ENCODE measurements around the gene IFT25. TPM values are rescaled to one million over a fixed set of nuclear protein-coding genes. Genes with fewer than 3 reads are reported as not detected.
A peak's percentile ranks its signal among the peaks of the same experiment; 100 is the strongest.

The IFT25 gene
- total RNA-seq, 1 donor from 2014 or later: 19.2 TPM

DNA sequence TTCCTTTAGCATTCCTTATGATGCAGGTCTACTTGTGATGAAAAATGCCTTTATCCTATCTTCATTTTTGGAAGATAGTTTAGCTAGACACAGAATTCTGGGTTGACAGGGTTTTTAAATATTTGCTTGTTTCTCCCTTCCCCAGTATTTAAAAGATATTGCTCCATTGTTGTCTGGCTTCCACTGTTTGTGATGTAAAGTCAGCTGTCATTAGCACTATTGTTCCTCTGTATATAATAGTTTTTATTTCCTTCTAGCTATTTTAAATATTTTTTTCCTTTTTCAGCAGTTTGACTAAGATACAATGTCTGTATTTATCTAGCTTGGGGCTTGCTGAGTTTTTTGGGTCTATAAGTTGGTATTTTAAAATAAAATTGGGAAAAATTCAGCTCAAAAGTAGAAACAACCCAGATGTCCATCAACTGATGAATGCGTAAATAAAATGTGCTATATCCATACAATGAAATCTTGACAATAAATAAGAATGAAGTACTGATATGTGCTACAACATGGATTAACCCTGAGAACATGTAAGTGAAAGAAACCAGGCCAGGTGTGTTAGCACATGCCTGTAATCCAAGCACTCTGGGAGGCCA is 11.2 kb downstream of the IFT25 start:
- FAIRE-seq: no peak
- DNase-seq (ENCODE audit: low spot score in 2 of 2): no peak

DNA sequence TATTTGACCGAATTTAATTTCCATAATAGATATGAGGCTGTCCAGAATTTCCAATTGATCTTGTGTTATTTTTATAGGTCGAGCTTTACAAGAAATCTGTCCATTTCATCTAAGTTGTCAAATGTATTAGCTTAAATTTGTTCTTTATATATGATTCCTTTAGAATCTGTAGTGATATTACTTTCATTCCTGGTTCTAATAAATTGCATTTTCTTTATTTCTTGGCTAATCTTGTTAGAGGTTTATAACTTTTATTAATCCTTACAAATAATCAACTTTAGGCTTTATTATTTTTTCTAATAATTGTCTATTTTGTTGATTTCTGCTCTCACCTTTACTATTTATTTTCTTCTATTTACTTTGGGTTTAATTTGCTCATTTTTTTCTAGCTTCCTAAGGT is 14.0 kb downstream of the IFT25 start:
- DNase-seq (ENCODE audit: low spot score in 2 of 2) (no peak), FAIRE-seq (peak; percentile 51)

DNA sequence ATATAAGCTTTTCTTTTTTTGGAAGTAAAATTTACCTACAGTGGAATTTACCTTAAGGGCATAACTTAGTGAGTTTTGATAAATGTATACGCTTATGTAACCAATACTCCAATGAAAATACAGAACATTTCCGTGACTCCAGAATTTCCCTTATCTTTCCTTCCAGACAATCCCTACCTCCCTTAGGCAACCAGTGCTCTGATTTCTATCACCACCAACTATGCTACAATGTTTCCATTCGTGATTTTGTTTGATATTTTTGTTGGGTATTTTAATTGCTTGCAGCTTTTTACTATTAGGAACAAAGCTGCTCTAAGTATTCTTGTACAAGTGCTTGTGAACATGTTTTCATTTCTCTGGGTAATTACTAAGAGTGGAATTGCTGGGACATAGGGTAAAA is 14.6 kb downstream of the IFT25 start:
- FAIRE-seq: no peak
- DNase-seq (ENCODE audit: low spot score in 2 of 2): no peak

DNA sequence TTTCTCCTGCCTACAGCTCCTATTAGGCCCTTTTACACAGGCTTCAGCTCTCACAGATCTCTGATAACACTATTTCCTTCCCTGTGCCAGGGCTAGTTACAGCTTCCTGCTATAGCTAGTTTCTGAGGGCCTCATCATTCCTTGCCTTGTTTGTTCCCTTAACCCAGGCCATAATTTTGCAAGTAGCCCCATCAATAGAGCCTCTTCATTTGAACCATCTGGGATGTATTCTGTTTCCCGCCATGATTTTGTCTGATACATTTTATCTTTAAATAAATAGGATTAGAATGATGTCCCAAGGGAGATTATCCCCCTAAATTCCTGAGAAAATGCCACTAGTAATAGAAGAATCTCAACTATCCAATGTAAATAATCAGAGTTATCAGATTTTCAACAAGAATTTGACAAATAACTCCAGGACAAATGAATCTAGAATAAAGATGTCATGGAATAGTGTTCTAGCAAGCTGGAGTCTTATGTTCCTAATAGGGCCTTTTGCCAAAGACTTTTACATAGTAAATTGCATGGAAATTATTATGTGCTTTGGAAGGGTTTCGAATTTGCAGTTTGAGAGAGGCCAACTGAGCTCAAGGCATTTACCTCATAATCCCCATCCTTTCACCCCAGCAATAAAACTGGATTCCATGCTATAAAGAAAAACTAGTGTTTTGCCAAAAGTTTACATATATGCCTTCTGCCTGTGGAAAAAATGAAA is 16.1 kb downstream of the IFT25 start:
- no peak for FAIRE-seq
- no peak for DNase-seq (ENCODE audit: low spot score in 2 of 2)

DNA sequence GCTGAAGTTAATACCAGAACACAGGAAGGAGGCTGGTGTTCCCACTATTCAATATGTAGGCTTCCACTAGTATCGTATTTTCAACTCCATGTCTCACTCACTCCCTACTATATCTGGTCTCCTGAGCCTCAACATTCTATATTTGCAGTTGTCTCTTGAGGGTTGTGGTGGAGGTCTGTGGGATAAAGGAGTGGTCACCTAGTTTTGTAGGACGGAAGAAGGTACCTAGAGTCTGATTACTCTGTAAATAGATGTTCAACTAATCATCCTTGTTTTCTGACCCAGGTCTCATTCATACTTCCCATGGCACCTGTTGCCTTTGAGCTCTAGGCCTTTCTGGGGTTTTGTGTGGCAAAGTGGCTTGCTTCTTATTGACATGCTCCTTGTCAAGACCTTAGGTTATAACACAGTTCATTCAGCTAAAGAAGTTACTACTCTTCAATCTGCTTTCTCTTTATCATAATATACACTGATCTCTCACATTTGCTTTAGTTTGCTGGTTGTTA is 18.1 kb downstream of the IFT25 start:
- DNase-seq (ENCODE audit: low spot score in 2 of 2): no peak
- FAIRE-seq: no peak

DNA sequence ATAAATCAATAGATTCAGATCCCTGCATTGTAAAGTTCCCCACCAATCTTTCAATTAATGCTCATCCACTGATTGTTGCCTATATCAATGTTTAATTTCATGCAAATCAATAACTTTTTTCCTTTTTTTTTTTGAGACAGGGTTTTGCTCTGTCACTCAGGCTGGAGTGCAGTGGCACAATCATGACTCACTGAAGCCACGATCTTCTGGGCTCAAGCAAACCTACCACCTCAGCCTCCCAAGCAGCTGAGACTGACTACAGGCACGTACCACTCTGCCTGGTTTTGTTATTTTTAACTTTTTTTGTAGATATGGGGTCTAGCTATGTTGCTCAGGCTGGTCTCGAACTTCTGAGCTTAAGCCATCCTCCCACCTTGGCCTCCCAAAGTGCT is 25.8 kb downstream of the IFT25 start:
- FAIRE-seq (no peak), DNase-seq (ENCODE audit: low spot score in 2 of 2) (no peak)

DNA sequence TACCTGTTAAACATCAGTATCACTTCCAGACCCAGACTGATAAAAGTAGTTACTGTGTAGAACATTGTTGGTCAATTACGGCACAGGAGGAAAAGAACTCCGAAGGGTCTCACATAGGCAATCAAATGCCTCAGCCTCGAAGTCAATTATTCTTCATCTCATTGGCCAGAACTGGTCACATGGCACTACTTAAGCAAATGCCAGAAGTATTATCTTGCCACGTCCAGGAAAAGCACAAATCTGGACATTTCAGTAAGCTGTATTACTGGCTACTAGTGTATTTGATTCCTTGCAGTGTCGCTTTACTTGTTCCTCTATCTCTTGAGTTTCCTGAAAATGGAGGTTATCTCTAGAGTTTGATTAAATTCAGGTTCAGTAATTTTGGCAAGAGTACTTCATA is 27.2 kb downstream of the IFT25 start:
- no peak for FAIRE-seq
- no peak for DNase-seq (ENCODE audit: low spot score in 2 of 2)

DNA sequence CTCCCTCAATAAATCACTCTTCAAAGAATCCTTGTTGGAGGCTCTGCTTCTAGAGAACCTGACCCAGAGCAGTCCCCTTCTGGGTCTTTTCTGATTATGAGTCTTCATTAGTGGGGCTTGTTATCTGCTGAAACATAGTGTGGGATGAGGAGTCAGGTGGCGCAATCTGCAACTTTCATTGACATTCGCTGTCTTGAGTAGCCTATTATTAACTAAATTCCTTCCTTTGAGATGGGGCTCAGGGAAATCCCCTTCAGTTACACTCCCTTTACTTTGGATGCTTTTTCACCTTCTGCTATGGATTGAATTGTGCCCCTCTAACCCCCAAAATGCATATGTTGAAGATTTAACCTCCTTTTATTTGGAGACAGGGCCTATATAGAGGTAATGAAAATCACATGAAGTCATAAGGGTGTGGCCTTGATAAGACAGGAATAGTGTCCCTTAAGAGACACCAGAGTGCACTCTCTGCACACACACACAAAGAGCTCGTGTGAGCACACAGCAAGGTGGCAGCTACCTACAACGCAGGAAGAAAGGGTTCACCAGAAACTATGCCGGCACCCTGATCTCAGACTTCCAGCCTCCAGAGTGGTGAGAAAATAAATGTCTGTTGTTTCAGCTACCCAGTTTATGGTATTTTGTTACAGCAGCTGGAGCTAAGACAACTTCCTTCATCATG is 32.0 kb downstream of the IFT25 start:
- no peak for DNase-seq (ENCODE audit: low spot score in 2 of 2)
- FAIRE-seq: no peak

DNA sequence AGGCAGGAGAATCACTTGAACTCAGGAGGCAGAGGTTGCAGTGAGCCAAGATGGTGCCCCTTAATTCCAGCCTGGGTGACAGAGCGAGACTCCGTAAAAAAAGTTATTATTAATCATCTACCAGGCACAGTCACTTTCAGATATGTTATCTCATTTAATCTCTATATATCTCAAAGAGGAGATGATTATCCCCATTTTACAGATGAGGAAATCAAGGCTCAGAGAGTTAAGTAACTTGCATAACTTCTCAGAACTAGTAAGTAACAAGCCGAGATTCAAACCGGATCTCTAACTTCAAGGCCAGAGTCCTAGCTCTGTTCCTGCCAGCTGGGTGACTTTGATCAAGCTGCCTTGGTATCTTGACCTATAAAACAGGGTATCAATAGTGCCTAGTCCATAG is 34.1 kb downstream of the IFT25 start:
- DNase-seq (ENCODE audit: low spot score in 2 of 2) (no peak), FAIRE-seq (no peak)

DNA sequence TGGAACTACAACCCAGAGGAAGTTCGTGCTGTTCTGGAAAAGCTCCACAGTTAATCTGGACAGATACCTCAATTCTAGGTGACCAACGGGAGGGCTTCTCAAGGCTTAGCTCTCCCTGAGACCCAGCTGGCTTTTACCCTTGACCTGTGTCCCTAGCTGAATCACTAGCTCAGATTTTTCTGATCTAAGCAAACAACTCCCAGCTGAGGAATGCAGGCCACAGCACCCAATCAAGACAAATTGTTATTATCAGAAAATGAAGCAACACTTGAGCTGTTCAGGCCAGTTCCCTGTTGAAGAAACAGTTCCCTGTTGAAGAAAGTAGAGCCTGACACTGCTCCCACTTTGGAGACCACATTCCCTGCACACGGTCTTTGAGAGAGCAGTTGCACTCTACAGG is 35.6 kb downstream of the IFT25 start:
- FAIRE-seq: no peak
- no peak for DNase-seq (ENCODE audit: low spot score in 2 of 2)

DNA sequence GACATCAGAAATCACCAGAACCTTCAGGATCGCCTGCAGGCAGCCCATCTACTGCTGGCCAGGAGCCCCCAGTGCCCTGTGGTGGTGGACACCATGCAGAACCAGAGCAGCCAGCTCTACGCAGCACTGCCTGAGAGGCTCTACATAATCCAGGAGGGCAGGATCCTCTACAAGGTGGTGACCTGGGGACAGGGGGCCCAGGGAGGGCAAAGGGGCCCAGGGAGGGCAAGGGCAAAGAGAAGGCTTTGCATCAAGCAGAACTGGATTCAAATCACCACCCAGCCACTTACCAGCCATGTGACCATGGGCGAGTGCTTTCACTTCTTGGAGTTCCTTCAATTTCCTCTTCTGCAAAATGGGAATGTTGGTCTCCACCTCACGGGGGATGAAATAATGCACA is 39.4 kb downstream of the IFT25 start:
- FAIRE-seq: no peak
- no peak for DNase-seq (ENCODE audit: low spot score in 2 of 2)

DNA sequence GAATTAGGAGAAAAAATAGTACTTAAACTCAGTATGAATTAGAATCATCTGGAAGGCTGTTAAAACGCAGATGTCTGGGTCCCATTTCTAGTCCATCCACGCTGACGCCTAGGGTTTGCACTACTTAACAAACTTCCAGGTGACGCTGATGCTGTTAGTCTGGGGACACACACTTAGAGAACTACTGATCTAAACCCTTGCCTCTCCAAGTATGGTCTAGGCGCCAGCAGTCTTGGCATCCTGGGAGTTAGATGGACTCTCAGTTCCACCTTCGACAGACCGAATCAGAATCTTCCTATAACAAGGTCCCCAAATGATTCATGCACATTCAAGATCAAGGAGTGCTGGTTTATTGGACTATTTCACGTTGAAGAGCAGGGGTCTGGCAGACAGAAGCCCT is 40.0 kb downstream of the IFT25 start:
- DNase-seq (ENCODE audit: low spot score in 2 of 2) (no peak), FAIRE-seq (no peak)

DNA sequence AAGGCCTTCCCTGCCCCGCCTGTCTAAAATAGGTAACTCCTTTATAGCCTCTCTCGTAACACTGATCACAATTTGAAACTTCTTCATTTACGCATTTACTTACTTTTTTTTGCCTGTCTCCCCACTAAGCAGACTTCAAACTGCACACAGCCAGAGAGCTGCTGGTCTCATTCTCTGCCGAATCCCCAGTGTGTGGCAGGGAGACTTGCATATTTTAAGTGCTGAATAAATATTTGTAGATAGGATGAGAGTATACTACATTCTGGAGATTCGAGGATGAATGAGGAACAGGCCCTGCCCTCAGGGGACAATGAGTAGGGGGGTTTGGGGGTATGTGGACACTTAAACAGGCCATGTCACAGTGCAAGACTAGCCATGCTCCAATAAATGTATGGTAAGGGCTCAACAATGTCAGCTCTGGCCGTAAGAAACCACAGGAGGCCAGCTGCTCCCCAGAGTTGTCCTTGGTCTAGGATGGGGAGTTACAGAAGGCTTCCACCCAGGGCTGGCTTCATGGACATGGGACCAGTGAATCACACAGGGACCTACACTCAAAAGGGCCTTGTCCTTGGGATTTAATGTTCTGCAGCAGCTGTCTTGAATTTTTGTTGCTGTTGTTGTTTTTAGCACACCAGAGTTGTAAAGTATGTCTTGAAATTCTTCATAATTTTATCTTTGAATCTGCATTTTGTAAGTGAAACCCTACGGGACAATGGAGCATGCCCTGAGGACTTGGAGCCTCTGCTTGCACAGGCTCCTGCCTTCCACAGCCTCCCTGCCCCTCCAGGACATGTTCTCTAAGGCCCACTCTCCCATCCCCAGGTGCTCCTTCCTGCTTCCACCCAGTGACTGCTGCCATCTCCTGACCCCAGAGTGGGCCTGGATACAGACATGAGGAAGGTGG is 43.0 kb downstream of the IFT25 start:
- FAIRE-seq (no peak), DNase-seq (ENCODE audit: low spot score in 2 of 2) (no peak)

DNA sequence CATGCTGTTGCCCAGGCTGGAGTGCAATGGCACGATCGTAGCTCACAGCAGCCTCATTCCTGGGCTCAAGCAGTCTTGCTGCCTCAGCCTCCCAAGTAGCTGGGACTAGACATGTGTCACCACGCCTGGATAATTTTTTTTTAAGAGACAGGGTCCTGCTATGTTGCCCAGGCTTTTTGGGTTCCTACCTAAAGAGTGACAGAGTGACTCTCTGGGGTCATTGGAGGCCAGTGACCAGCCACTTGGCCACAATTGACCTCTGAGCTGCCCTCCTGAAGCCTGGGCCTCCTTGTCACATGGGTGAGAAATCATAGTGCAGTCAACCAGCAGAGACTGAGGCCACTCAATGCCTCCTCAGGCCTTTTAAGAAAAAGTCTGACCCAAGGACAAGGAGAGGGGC is 45.8 kb downstream of the IFT25 start:
- DNase-seq (ENCODE audit: low spot score in 2 of 2) (no peak), FAIRE-seq (no peak)

DNA sequence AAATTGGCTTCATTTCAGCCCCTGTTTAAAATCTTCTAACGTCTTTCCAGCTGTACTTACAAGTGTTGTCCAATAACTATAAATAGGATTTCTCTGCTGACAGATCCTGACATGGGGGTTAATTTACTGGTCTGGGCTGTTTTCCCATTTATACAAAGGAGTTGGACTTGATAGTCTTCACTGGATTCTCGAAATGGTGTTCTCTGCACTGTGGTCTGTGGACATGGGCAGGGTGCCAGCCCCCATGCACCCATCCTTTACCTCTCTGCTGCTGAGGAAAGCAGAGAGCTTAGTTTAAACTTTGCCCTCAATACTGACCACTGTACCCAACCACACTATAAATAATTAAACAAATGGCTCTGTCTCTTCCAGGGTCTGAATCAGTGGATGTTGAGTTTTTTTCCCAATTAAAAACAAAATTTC is 46.3 kb downstream of the IFT25 start:
- FAIRE-seq (no peak), DNase-seq (ENCODE audit: low spot score in 2 of 2) (no peak)

DNA sequence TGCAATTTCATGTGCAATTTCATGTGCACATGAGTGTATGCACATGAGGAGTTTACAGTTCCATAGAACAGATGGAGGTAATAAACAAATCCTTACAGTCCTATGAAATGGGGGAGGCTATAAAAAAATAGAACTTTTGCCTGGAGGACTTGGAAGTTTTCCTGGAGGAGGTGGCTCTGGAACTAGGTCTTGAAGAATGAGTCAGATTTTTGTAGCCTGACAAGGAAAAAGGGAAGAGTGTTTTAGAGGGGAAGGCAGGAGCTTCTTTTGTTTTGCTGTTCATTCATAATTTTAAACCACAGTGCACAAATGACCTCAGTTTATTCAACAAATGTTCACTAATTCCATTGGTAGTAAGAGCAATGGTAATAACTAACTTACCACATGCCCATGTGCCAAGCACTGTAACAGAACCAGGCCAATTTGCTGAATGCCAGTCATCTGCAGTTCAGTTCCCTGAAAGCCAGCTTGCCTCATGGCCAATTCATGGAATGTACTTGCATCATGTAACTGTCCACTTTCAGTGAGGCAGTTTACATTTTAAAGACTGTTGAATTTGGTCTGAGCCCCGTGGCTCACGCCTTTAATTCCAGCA is 48.8 kb downstream of the IFT25 start:
- DNase-seq (ENCODE audit: low spot score in 2 of 2) (no peak), FAIRE-seq (no peak)

DNA sequence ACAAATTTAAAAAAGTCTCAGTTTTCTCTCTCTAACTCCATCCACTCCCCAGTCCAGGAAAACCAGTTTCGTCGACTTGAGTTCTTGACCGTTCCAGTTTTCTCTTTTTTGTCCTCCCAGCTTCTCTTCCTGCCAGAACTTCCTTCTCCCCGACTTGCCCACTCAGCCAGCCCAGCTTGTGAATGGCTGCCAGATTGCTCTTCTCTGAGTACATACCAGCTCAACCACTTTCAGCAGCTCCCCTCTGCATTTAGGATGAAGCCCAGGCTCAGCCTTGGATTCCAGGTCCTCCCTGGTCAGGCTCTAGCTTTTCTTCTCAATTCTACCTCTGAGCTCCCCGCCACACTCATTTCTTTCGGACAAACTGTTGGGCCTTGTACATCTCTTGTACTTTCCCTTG is 50.1 kb downstream of the IFT25 start:
- FAIRE-seq: no peak
- no peak for DNase-seq (ENCODE audit: low spot score in 2 of 2)

DNA sequence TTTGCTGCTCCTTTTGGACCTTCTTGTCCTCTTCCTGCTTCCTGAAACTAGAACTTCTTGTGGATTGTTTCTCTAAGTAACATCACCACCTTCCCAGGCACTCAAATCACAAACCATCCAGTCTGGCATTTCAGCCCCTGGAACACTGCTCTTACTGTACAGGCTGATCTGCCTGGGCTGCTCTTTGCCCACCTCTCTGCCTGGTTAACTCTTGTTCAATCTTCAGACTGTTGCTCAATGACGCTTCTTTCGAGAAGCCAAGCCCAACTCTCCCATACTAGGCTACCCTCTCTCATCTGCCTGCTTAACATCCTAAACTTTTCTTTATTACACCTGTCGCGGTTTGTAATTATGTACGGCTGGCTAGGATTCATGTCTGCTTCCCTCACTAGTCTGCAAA is 50.9 kb downstream of the IFT25 start:
- FAIRE-seq (no peak), DNase-seq (ENCODE audit: low spot score in 2 of 2) (no peak)

DNA sequence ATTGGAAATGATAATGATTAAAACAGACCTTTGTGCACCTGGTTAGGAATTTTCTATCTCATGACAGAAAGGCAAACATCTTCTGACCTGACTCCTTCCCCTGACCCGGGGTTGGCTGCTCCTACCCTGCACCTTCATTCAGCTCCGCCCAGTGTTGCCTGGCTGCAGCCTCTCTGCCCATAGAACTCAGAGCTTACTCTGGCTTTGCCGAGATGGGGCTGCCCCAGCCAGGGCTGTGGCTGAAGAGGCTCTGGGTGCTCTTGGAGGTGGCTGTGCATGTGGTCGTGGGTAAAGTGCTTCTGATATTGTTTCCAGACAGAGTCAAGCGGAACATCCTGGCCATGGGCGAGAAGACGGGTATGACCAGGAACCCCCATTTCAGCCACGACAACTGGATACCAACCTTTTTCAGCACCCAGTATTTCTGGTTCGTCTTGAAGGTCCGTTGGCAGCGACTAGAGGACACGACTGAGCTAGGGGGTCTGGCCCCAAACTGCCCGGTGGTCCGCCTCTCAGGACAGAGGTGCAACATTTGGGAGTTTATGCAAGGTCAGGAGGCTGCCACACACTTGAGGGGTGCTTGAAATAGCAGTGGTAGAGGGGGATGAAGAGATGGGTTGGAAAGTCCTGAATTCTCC is 51.4 kb downstream of the IFT25 start, which contains the start of gene DIO1:
DIO1 (plus strand) TSS at position 189 of the 638 bp plus-strand sequence; CDS start at position 213, 24 bp downstream.
- no peak for FAIRE-seq
- DNase-seq (ENCODE audit: low spot score in 2 of 2): no peak

DNA sequence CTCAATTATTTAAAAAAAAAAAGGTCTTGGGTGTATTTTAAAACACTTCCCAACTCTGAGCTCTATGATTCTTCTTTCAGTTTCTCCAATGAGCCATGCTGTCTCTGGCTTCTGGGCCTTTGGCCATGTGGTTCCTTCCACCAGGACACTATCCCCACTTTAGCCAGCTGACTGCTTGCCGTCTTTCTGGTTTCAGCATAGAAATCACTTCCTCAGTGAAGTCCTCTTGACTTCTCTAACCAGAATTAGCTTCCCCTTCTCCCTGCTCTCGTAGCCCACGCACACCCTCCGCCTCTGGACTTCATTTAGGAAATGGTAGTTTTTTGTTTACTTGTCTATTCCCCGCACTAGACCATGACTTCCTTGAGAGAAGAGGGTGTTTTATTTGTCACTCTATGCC is 52.6 kb downstream of the IFT25 start:
- DNase-seq (ENCODE audit: low spot score in 2 of 2) (peak in 1 of 2 donors; percentile 10), FAIRE-seq (no peak)

All from frontal cortex (tissue), 4 donors.